Mucosa of stomach (tissue), 1 donor: Measurements from ENCODE around the gene NDUFAB1.
A peak's percentile ranks its signal among the peaks of the same experiment; 100 is the strongest.
"Not testable (repeated sequence)": the region's sequence is repeated elsewhere in the genome, so short reads cannot be mapped to it uniquely, and the experiment has no call there.

ENCODE experiments used
- H3K27me3 ChIP-seq: one replicate; pipeline ENCODE4 v1.7.0; 2013; ENCODE audit warnings: mild to moderate bottlenecking, low read length; ENCODE audit not compliant: control insufficient read depth, insufficient read depth
- H3K36me3 ChIP-seq: one replicate; pipeline ENCODE4 v1.7.0; 2013; ENCODE audit warnings: low read length; ENCODE audit not compliant: control insufficient read depth, insufficient read depth
- H3K4me1 ChIP-seq: one replicate; pipeline ENCODE4 v1.7.0; 2013; ENCODE audit warnings: mild to moderate bottlenecking, low read length; ENCODE audit not compliant: control insufficient read depth, insufficient read depth
- H3K4me3 ChIP-seq: one replicate; pipeline ENCODE4 v1.7.0; 2013; ENCODE audit warnings: low read length
- H3K9ac ChIP-seq: one replicate; pipeline ENCODE4 v1.7.0; 2013; ENCODE audit warnings: mild to moderate bottlenecking, low read length, moderate library complexity
- H3K9me3 ChIP-seq: one replicate; pipeline ENCODE4 v1.7.0; 2013; ENCODE audit warnings: mild to moderate bottlenecking, low read length, moderate library complexity; ENCODE audit not compliant: control insufficient read depth
- donor health status: Pancreatic carcinoma.

Gene NDUFAB1

GRCh38 chr16:23609929-23610328 is 13.8 kb upstream of the NDUFAB1 start:
- Histone ChIP-seq H3K36me3 (no peaks in the 10 kb centered on the region), H3K9ac (no peak overlapping the region), H3K4me3 (no peak overlapping the region), H3K9me3 (no peaks in the 10 kb centered on the region), H3K4me1 (no peaks in the 10 kb centered on the region), H3K27me3 (no peaks in the 10 kb centered on the region)

GRCh38 chr16:23608194-23608593 is 12.1 kb upstream of the NDUFAB1 start:
- no peaks in the 10 kb centered on the region for H3K4me1 ChIP-seq
- H3K9me3 ChIP-seq: no peaks in the 10 kb centered on the region
- no peak overlapping the region for H3K9ac ChIP-seq
- no peaks in the 10 kb centered on the region for H3K36me3 ChIP-seq
- no peaks in the 10 kb centered on the region for H3K27me3 ChIP-seq
- no peak overlapping the region for H3K4me3 ChIP-seq

GRCh38 chr16:23607726-23608125 is 11.6 kb upstream of the NDUFAB1 start:
- H3K4me3 ChIP-seq: no peak overlapping the region
- no peaks in the 10 kb centered on the region for H3K27me3 ChIP-seq
- H3K4me1 ChIP-seq: no peaks in the 10 kb centered on the region
- no peak overlapping the region for H3K9ac ChIP-seq
- H3K9me3 ChIP-seq: no peaks in the 10 kb centered on the region
- no peaks in the 10 kb centered on the region for H3K36me3 ChIP-seq

GRCh38 chr16:23597003-23597756 is 1.1 kb upstream of the NDUFAB1 start:
- Histone ChIP-seq H3K4me3 (no peak overlapping the region), H3K27me3 (no peaks in the 10 kb centered on the region), H3K9ac (no peak overlapping the region), H3K4me1 (peaks cover 11% of the 10 kb centered on the region), H3K36me3 (no peaks in the 10 kb centered on the region), H3K9me3 (no peaks in the 10 kb centered on the region)

- peak overlapping the region; percentile 94 for H3K4me3 ChIP-seq
- peaks cover 11% of the 10 kb centered on the region for H3K4me1 ChIP-seq
- H3K36me3 ChIP-seq: no peaks in the 10 kb centered on the region
- H3K9me3 ChIP-seq: no peaks in the 10 kb centered on the region
- H3K9ac ChIP-seq: peak overlapping the region; percentile 91
- H3K27me3 ChIP-seq: no peaks in the 10 kb centered on the region
Measured at GRCh38 chr16:23595246-23595950, 718 bp downstream of the NDUFAB1 start.

GRCh38 chr16:23594186-23594585 is 1.9 kb downstream of the NDUFAB1 start:
- H3K4me1 ChIP-seq: peaks cover 11% of the 10 kb centered on the region
- H3K4me3 ChIP-seq: no peak overlapping the region
- no peaks in the 10 kb centered on the region for H3K9me3 ChIP-seq
- H3K9ac ChIP-seq: no peak overlapping the region
- H3K27me3 ChIP-seq: no peaks in the 10 kb centered on the region
- no peaks in the 10 kb centered on the region for H3K36me3 ChIP-seq

- no peaks in the 10 kb centered on the region for H3K36me3 ChIP-seq
- no peak overlapping the region for H3K9ac ChIP-seq
- H3K4me1 ChIP-seq: peaks cover 7% of the 10 kb centered on the region
- no peaks in the 10 kb centered on the region for H3K9me3 ChIP-seq
- no peaks in the 10 kb centered on the region for H3K27me3 ChIP-seq
- H3K4me3 ChIP-seq: no peak overlapping the region
Measured at GRCh38 chr16:23590181-23590580, 5.9 kb downstream of the NDUFAB1 start.

- no peaks in the 10 kb centered on the region for H3K4me1 ChIP-seq
- H3K4me3 ChIP-seq: no peak overlapping the region
- H3K9me3 ChIP-seq: no peaks in the 10 kb centered on the region
- H3K36me3 ChIP-seq: peaks cover 9% of the 10 kb centered on the region
- no peak overlapping the region for H3K9ac ChIP-seq
- H3K27me3 ChIP-seq: no peaks in the 10 kb centered on the region
Measured at GRCh38 chr16:23587726-23588125, 8.4 kb downstream of the NDUFAB1 start.

GRCh38 chr16:23584186-23585076 is 11.7 kb downstream of the NDUFAB1 start:
- H3K9ac ChIP-seq: no peak overlapping the region
- H3K27me3 ChIP-seq: no peaks in the 10 kb centered on the region
- H3K9me3 ChIP-seq: no peaks in the 10 kb centered on the region
- peaks cover 14% of the 10 kb centered on the region for H3K36me3 ChIP-seq
- H3K4me1 ChIP-seq: no peaks in the 10 kb centered on the region
- no peak overlapping the region for H3K4me3 ChIP-seq

- not testable (repeated sequence) for H3K9ac ChIP-seq, H3K9me3 ChIP-seq, H3K27me3 ChIP-seq, H3K4me1 ChIP-seq, H3K4me3 ChIP-seq
- peaks cover 14% of the 10 kb centered on the region for H3K36me3 ChIP-seq
Measured at GRCh38 chr16:23583271-23583670, 12.8 kb downstream of the NDUFAB1 start.

GRCh38 chr16:23581764-23582163 is 14.4 kb downstream of the NDUFAB1 start:
- H3K36me3 ChIP-seq: peaks cover 14% of the 10 kb centered on the region
- H3K27me3 ChIP-seq: no peaks in the 10 kb centered on the region

GRCh38 chr16:23580391-23580790 is 15.7 kb downstream of the NDUFAB1 start:
- Histone ChIP-seq H3K9me3 (no peaks in the 10 kb centered on the region), H3K9ac (no peak overlapping the region), H3K27me3 (no peaks in the 10 kb centered on the region), H3K36me3 (peaks cover 14% of the 10 kb centered on the region), H3K4me3 (no peak overlapping the region), H3K4me1 (no peaks in the 10 kb centered on the region)

More at GRCh38 chr16:23581764-23582163, 14.4 kb downstream of the NDUFAB1 start:
- Histone ChIP-seq H3K9ac (no peak overlapping the region), H3K4me1 (no peaks in the 10 kb centered on the region), H3K9me3 (no peaks in the 10 kb centered on the region), H3K4me3 (no peak overlapping the region)
